LHCN-M2 (cell line): ENCODE measurements around the gene MS4A6E. TPM values are rescaled to one million over a fixed set of nuclear protein-coding genes. Genes with fewer than 3 reads are reported as not detected.
"Not testable (repeated sequence)": the region's sequence is repeated elsewhere in the genome, so short reads cannot be mapped to it uniquely, and the experiment has no call there.

Source experiments
- DNase-seq: peaks from one replicate; pipeline ENCODE4 v3.0.0-alpha.2; 2012; ENCODE audit warnings: low read depth
- total RNA-seq: library from RNA; depleted of rRNA; stranded (reverse); fragments of >200 nt; gene quantifications from 2 replicates; pipeline ENCODE4 v1.2.3, GENCODE V29; 2014

The MS4A6E gene
- total RNA-seq, 1 experiment from 2014 or later = not detected

GRCh38 chr11:60336767-60337391 is 9.8 kb downstream of the MS4A6E start:
- DNase-seq = no peak

GRCh38 chr11:60338053-60338452 is 11.0 kb downstream of the MS4A6E start:
- DNase-seq = no peak

GRCh38 chr11:60339356-60339755 is 12.3 kb downstream of the MS4A6E start:
- no peak for DNase-seq

- peak; percentile 7 for DNase-seq
These were observed 16.1 kb downstream of the MS4A6E start for GRCh38 chr11:60343094-60343704.

GRCh38 chr11:60344146-60344545 is 17.1 kb downstream of the MS4A6E start:
- no peak for DNase-seq

- peak; percentile 5 for DNase-seq
These were observed 18.4 kb downstream of the MS4A6E start for GRCh38 chr11:60345489-60345888.

GRCh38 chr11:60347084-60347797 is 20.2 kb downstream of the MS4A6E start:
- no peak for DNase-seq

GRCh38 chr11:60348116-60348515 is 21.1 kb downstream of the MS4A6E start:
- DNase-seq = no peak

GRCh38 chr11:60349990-60350389 is 22.9 kb downstream of the MS4A6E start:
- DNase-seq = no peak

GRCh38 chr11:60357771-60358170 is 30.7 kb downstream of the MS4A6E start:
- no peak for DNase-seq

- DNase-seq = no peak
These were observed 33.6 kb downstream of the MS4A6E start for GRCh38 chr11:60360621-60361020.

- DNase-seq = no peak
These were observed 35.2 kb downstream of the MS4A6E start for GRCh38 chr11:60362241-60362640.

- peak; percentile 50 for DNase-seq
These were observed 36.8 kb downstream of the MS4A6E start for GRCh38 chr11:60363542-60364470.

- not testable (repeated sequence) for DNase-seq
These were observed 39.3 kb downstream of the MS4A6E start for GRCh38 chr11:60366262-60366904.

- no peak for DNase-seq
These were observed 40.0 kb downstream of the MS4A6E start for GRCh38 chr11:60367009-60367408.

- DNase-seq = no peak
These were observed 40.8 kb downstream of the MS4A6E start for GRCh38 chr11:60367896-60368295.

GRCh38 chr11:60370252-60370810 is 43.3 kb downstream of the MS4A6E start:
- no peak for DNase-seq

- peak; percentile 79 for DNase-seq
These were observed 43.8 kb downstream of the MS4A6E start for GRCh38 chr11:60370811-60371298.

- no peak for DNase-seq
These were observed 44.3 kb downstream of the MS4A6E start for GRCh38 chr11:60371386-60371785.

- peak; percentile 12 for DNase-seq
These were observed 44.8 kb downstream of the MS4A6E start for GRCh38 chr11:60371854-60372253.

GRCh38 chr11:60372767-60373166 is 45.7 kb downstream of the MS4A6E start:
- no peak for DNase-seq
